Measurements from ENCODE around the gene CHST14.

Gene CHST14, protein sequence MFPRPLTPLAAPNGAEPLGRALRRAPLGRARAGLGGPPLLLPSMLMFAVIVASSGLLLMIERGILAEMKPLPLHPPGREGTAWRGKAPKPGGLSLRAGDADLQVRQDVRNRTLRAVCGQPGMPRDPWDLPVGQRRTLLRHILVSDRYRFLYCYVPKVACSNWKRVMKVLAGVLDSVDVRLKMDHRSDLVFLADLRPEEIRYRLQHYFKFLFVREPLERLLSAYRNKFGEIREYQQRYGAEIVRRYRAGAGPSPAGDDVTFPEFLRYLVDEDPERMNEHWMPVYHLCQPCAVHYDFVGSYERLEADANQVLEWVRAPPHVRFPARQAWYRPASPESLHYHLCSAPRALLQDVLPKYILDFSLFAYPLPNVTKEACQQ

DNA sequence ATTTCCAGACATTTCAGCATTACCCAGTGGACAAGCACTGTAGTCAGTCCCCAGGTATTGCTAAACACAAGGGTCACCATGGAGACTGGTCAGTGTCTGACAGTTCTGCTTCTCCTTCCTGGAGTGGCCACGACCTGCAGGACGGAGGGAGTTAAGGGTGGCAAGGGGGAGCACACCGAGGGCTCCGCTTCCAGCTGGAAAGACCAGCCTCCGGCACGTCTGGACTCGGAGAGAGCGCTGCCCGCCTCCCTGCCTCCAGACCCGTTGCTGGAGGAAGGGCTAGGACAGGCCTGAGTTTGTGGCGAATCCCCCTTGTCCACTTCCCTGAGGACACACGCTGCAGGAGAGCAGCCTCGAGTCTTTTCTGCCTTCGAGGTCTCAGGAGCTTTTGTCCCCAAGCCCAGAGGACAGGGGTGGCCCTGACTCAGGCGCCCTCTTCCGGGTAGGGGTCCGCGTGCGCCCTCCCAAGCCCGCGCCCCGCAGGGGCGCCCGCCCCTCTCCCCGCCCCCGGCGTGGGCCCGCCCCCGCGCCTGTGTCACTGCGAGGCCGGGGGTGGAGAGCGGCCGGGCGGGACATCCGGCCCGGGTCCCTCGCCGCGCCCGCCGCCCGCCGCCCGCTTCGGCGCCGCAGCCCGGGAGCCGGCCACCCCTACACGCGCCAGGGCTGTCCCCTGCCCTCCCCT is at the start of gene CHST14:
Gene CHST14, plus strand, starts transcription at position 562 of the 682 bp plus-strand sequence. CDS start 230 bp downstream, outside the sequence.
- peaks cover 4% of the 10 kb centered on the region for H3K4me1 ChIP-seq (ENCODE audit: control insufficient read depth, insufficient read depth, low read length)
- no peaks in the 10 kb centered on the region for H3K36me3 ChIP-seq (ENCODE audit: control insufficient read depth, insufficient read depth, low read length)
- no peaks in the 10 kb centered on the region for H3K27me3 ChIP-seq (ENCODE audit: control insufficient read depth, insufficient read depth, low read length)
- H3K4me3 ChIP-seq (ENCODE audit: low read length): peak within 1 kb of the TSS; percentile 90
- peak within 1 kb of the TSS; percentile 84 for H3K27ac ChIP-seq (ENCODE audit: low read depth, low read length)
- H3K9ac ChIP-seq (ENCODE audit: low read length): peak within 1 kb of the TSS; percentile 51

DNA sequence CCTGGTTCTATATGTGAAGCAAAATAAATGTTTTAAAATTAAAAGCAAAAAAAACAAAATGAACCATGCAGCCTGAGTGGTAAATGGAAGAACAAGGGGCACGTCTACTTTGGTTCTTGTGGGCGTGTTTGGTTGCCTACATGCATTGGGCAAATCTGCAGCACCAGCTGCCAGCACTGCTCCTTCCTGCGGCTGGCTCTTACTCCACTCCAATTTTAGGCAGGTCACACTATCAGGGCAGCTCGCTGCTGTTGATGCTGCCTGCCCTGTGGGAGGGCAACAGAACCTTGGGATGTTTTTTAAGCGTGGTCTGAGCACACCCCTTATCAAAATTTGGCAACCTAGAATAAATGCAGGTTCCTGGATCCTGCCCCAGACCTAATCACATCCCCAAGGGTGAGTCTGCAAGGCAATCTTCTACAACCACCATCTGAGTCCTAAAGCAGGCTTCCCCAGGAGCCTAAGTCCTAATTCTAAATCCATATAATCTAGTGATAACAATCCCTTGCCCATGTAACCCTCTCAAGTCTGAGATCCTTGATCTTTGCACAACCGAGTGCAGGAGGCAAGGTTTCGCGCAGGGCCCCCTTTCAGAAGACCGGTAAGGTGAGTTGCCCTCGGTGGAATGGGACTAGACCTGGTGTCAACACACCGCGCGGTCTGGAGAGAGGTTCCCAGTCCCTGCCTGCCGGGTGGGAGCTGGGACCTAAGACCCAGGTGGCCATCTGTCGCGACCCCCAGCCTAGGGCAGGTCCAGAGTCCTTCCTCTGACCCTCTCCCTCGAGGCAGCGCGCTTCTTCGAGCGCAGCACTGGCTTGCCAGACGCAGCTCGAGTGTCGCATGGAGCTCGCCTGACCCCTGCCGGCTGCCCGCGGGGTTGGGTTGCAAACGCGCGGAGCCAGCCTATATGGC is 49.3 kb upstream of the CHST14 start:
- Histone ChIP-seq H3K27me3 (ENCODE audit: control insufficient read depth, insufficient read depth, low read length) (no peaks in the 10 kb centered on the region), H3K9ac (ENCODE audit: low read length) (no peak overlapping the region), H3K4me3 (ENCODE audit: low read length) (peak overlapping the region; percentile 49), H3K4me1 (ENCODE audit: control insufficient read depth, insufficient read depth, low read length) (no peaks in the 10 kb centered on the region), H3K36me3 (ENCODE audit: control insufficient read depth, insufficient read depth, low read length) (peaks cover 10% of the 10 kb centered on the region), H3K27ac (ENCODE audit: low read depth, low read length) (no peak overlapping the region)

DNA sequence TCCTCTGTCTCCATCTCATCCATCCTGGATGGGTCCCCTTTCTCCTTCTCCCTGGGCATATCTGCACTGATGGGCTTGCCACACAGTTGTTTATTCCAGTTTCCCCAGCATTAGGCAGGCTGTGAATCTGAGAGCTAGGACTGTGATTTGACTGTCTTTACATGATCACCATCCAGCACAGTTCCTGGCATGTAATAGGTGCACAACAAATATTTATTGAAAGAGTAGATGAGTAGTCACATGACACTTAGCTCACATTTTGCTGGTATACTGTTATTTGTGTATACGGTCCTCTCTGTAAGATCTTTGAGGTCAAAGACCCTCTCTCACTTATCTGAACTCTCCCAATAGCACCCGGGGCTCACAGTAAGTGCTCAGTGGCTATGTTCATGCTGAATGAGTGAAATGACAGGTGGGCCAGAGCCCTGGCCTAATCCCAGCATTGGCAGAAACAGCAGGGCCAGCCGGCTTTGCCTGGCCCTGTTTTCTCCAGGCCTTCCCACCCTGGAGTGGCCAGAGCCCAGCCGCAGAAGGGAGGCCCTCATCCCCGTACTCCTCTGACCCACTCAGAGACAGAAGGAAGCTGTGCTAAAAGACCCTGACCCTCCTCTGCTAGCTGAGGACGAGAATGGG is 46.2 kb upstream of the CHST14 start:
- Histone ChIP-seq H3K27ac (ENCODE audit: low read depth, low read length) (no peak overlapping the region), H3K36me3 (ENCODE audit: control insufficient read depth, insufficient read depth, low read length) (no peaks in the 10 kb centered on the region), H3K27me3 (ENCODE audit: control insufficient read depth, insufficient read depth, low read length) (no peaks in the 10 kb centered on the region), H3K9ac (ENCODE audit: low read length) (no peak overlapping the region), H3K4me1 (ENCODE audit: control insufficient read depth, insufficient read depth, low read length) (no peaks in the 10 kb centered on the region), H3K4me3 (ENCODE audit: low read length) (no peak overlapping the region)

DNA sequence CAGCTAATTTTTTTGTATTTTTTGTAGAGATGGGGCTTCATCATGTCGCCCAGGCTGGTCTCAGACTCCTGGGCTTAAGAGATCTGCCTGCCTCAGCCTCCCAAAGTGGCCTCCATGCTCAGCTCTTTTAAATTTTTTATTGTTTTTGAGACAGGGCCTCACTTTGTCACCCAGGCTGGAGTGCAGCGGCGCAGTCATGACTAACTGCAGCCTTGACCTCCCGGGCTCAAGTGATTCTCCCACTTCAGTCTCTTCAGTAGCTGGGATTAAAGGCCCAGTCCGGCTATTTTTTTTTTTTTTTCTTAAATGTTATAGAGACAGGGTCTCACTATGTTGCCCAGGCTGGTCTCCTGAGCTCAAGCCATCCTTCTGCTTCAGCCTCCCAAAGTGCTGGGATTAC is 45.1 kb upstream of the CHST14 start:
- H3K9ac ChIP-seq (ENCODE audit: low read length): no peak overlapping the region
- H3K27ac ChIP-seq (ENCODE audit: low read depth, low read length): no peak overlapping the region
- H3K27me3 ChIP-seq (ENCODE audit: control insufficient read depth, insufficient read depth, low read length): no peaks in the 10 kb centered on the region
- H3K36me3 ChIP-seq (ENCODE audit: control insufficient read depth, insufficient read depth, low read length): peaks cover 3% of the 10 kb centered on the region
- H3K4me3 ChIP-seq (ENCODE audit: low read length): no peak overlapping the region
- no peaks in the 10 kb centered on the region for H3K4me1 ChIP-seq (ENCODE audit: control insufficient read depth, insufficient read depth, low read length)

DNA sequence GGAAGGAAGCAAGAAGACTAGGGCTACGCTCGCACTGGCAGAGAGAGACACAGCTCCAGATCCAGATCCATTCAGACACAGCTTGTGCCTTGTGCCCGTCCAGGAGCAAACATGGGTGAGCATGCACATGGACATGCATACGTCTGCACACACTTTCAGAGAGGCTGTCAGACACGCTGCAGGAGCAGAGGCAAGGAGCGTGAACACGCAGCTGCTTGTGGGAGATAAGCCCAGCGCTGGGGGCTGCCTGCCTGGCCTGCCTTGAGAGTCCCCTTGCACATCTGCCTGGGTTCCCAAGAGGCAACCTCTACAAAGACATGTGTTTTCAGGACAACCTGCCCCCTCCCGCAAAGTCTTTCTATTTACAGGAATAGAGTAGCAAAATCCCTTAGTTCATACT is 43.6 kb upstream of the CHST14 start:
- H3K4me1 ChIP-seq (ENCODE audit: control insufficient read depth, insufficient read depth, low read length): no peaks in the 10 kb centered on the region
- H3K9ac ChIP-seq (ENCODE audit: low read length): no peak overlapping the region
- no peak overlapping the region for H3K27ac ChIP-seq (ENCODE audit: low read depth, low read length)
- no peaks in the 10 kb centered on the region for H3K27me3 ChIP-seq (ENCODE audit: control insufficient read depth, insufficient read depth, low read length)
- H3K4me3 ChIP-seq (ENCODE audit: low read length): no peak overlapping the region
- H3K36me3 ChIP-seq (ENCODE audit: control insufficient read depth, insufficient read depth, low read length): peaks cover 3% of the 10 kb centered on the region

DNA sequence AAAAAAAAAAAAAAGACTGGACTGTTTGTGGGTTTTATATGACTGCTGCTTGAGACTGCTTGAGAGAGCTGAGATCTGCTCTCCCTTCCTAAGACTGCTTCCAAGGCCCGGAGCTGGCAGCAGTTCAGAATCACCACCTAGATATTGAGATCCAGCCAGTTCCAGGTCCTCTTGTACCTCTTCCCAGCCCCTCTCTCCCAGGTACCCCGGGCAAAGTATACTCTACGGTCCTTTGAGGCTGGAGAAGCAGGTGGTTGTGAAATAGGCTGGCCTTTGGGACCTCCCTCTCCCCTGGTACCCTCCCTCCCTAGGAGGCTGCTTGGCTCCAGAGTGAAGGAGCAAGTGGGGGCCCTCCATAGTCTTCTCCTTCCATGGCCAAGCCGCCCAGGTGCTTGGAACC is 42.6 kb upstream of the CHST14 start:
- no peaks in the 10 kb centered on the region for H3K4me1 ChIP-seq (ENCODE audit: control insufficient read depth, insufficient read depth, low read length)

DNA sequence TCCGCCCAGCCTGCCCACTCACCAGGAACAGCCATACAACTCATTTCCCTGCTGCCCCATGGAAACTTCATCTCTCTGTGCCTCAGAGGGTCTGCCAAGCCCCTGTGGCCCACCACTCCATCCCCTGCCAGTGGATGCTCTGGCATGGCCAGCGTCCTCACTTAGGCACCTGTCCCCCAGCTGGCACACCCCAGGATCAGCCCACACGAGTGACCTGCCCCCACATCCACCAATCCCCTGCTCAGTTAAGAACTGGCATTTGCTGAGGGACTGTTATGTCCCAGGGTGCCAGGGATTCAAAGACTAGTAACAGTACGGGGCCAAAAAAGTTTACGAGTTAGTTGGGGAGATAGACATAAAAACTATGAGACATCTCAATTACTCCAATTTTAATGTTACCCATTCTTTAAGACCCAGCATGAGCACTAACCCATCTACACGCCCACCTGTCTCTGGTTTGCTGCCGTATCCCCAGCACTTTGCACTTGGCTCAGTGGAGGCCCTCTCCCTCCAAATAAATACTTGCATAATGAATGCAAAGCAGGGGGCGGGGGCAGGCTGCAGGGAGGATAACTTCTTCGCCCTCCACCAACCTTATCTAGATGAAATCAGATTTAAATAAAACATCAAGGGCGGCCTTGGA is 41.6 kb upstream of the CHST14 start:
- Histone ChIP-seq H3K36me3 (ENCODE audit: control insufficient read depth, insufficient read depth, low read length) (peaks cover 3% of the 10 kb centered on the region), H3K9ac (ENCODE audit: low read length) (no peak overlapping the region), H3K4me3 (ENCODE audit: low read length) (no peak overlapping the region), H3K27ac (ENCODE audit: low read depth, low read length) (no peak overlapping the region), H3K27me3 (ENCODE audit: control insufficient read depth, insufficient read depth, low read length) (no peaks in the 10 kb centered on the region), H3K4me1 (ENCODE audit: control insufficient read depth, insufficient read depth, low read length) (no peaks in the 10 kb centered on the region)

More for the DNA sequence above, 42.6 kb upstream of the CHST14 start:
- peaks cover 3% of the 10 kb centered on the region for H3K36me3 ChIP-seq (ENCODE audit: control insufficient read depth, insufficient read depth, low read length)
- no peak overlapping the region for H3K9ac ChIP-seq (ENCODE audit: low read length)
- H3K27ac ChIP-seq (ENCODE audit: low read depth, low read length): no peak overlapping the region
- H3K27me3 ChIP-seq (ENCODE audit: control insufficient read depth, insufficient read depth, low read length): no peaks in the 10 kb centered on the region
- no peak overlapping the region for H3K4me3 ChIP-seq (ENCODE audit: low read length)

DNA sequence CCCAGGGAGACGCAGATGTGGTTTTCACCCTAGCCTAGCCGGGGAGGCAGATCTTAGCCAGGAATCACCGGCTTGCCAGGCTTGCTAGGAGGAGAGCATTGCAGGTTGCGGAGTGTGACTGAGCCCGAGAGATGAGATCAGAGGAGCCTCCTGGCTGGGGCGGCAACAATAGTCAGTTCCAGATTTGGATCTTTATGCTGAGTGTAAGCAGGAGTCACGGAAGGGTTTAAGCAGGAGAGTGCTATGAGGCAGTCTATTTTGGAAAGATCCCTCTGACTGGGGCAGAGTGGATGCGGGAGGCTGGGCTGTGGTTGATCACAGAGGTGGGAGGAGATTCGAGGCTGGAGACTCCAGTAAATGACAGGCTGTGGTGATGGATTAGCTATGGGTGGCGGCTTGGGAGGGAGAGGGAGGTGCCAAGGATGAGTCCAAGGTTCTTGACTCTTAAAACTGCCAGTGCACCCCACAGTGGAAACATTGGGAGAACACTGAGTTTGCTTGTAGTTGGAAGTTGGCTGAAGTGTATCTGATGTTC is 40.4 kb upstream of the CHST14 start:
- H3K27ac ChIP-seq (ENCODE audit: low read depth, low read length): no peak overlapping the region
- H3K9ac ChIP-seq (ENCODE audit: low read length): no peak overlapping the region
- H3K36me3 ChIP-seq (ENCODE audit: control insufficient read depth, insufficient read depth, low read length): peaks cover 3% of the 10 kb centered on the region
- peaks cover 3% of the 10 kb centered on the region for H3K27me3 ChIP-seq (ENCODE audit: control insufficient read depth, insufficient read depth, low read length)
- no peak overlapping the region for H3K4me3 ChIP-seq (ENCODE audit: low read length)
- no peaks in the 10 kb centered on the region for H3K4me1 ChIP-seq (ENCODE audit: control insufficient read depth, insufficient read depth, low read length)

DNA sequence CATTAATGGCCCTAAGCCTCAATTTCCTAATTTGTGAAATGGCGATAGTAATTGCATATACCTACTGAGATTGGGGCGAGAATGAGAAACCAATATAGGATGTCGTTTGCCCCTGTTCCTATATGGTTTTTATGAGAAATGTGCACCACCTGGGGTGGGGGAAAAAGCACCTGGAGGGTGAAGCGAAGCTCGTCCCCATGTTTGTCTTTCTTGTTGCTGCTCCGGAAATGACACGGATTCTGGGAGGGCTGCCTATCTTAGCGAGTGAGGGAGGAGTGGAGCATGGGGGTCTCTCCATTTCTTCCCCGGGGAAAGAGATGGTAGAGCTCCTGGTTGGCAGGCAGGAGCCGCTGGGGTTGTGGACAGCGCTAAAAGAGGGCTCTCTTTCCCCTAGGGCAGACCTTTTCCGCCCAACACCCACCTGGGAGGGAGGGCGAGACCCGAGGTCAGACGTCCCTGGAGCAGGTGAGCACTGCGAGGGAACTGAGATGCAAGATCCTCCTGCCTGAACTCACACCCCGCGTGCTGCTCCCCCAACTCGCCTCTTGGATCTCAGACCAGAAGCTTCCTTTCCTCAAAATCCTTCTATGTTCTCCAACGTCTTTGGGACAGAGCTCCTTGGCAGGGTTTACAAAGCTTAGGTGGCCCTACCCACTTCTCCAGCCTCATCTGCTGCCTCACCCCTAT is 35.6 kb upstream of the CHST14 start:
- Histone ChIP-seq H3K4me1 (ENCODE audit: control insufficient read depth, insufficient read depth, low read length) (peaks cover 4% of the 10 kb centered on the region), H3K36me3 (ENCODE audit: control insufficient read depth, insufficient read depth, low read length) (no peaks in the 10 kb centered on the region), H3K27ac (ENCODE audit: low read depth, low read length) (no peak overlapping the region), H3K4me3 (ENCODE audit: low read length) (peak overlapping the region; percentile 53), H3K27me3 (ENCODE audit: control insufficient read depth, insufficient read depth, low read length) (peaks cover 32% of the 10 kb centered on the region), H3K9ac (ENCODE audit: low read length) (no peak overlapping the region)

DNA sequence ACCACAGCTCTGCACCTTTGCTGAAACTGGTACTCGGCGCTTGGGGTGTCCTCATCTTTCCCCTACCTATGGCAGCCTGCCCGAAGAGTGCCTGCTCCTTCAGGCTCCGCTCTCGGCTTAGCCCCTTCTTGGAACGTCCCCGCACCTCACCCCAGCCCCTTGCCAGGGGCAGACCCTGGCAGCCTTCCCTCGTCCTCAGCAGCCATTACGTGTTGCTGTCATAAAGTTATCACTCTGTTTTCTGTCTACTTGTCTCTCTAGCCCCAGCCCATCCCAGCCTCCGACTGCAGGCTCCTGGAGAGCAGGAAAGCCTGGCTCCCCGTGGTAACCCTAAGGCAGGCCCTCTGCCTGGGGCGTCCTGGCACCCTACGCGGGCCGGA is 35.1 kb upstream of the CHST14 start:
- Histone ChIP-seq H3K4me1 (ENCODE audit: control insufficient read depth, insufficient read depth, low read length) (peaks cover 4% of the 10 kb centered on the region), H3K27me3 (ENCODE audit: control insufficient read depth, insufficient read depth, low read length) (peaks cover 34% of the 10 kb centered on the region), H3K9ac (ENCODE audit: low read length) (no peak overlapping the region), H3K27ac (ENCODE audit: low read depth, low read length) (no peak overlapping the region), H3K36me3 (ENCODE audit: control insufficient read depth, insufficient read depth, low read length) (no peaks in the 10 kb centered on the region), H3K4me3 (ENCODE audit: low read length) (peak overlapping the region; percentile 53)

All from rectal smooth muscle tissue (tissue), 1 donor.